HG02623 (cell line): ENCODE measurements around the gene RRM2.

Experiments
- ATAC-seq: cut with Tn5 transposase; IDR thresholded peaks from one replicate; pipeline ENCODE4 v1.9.1; 2021; ENCODE audit warnings: moderate library complexity; ENCODE audit not compliant: unreplicated experiment

The RRM2 gene

GRCh38 chr2:10122500-10123280, at the start of gene RRM2:
RRM2 (plus strand) TSS chr2:10122739; CDS start chr2:10122799, 60 bp downstream.
- peak; percentile 64 for ATAC-seq

- no peak for ATAC-seq
Observed at GRCh38 chr2:10073706-10074105, 48.8 kb upstream of the RRM2 start.

GRCh38 chr2:10075101-10075500, 47.4 kb upstream of the RRM2 start:
- no peak for ATAC-seq

- ATAC-seq, result no peak
Observed at GRCh38 chr2:10075571-10076209, 46.8 kb upstream of the RRM2 start.

- ATAC-seq, result no peak
Observed at GRCh38 chr2:10076511-10076910, 46.0 kb upstream of the RRM2 start.

DNA sequence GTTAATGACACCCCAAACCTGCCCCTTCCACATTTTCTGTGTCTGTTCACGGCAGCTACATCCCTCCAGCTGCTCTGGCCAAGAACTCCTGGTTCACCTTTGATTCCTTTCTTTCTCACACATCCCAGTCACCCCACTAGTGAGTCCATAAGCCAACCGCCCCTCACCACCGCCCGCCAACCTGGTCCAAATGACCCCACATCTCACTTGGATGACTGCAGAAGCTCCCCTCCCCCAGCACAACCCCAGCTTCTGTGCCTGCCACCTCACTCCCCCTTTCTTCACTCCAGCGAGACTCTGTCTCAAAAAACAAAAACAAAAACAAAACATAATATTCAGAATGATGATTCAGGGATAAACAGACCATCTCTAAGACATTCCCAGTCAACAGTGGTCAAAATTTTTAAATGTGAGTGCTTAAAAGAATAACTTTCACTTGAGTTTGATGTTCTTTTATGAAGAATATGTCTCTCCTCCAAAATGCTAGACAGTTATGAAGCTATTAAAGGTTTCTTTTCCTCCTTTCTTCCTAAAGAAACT, 45.5 kb upstream of the RRM2 start:
- no peak for ATAC-seq

DNA sequence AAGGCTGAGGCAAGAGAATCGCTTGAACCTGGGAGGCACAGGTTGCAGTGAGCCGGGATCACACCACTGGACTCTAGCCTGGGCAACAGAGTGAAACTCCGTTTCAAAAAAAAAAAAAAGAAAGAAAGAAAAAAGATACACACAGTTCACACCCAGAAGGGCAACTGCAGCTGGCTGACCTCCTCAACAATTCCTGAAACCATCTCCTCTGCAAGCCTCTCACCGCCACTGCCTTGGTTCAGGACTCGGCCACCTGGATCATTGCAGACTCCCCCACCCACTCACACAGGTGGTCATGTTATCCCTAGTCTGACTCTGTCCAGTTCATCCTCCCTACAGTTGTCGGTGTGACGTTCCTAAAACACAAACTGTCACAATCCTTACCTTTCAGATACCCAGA, 44.5 kb upstream of the RRM2 start:
- ATAC-seq, result no peak

- ATAC-seq, result no peak
Observed at GRCh38 chr2:10078704-10079265, 43.8 kb upstream of the RRM2 start.

GRCh38 chr2:10079266-10079869, 43.2 kb upstream of the RRM2 start:
- peak; percentile 19 for ATAC-seq

- ATAC-seq, result peak; percentile 39
Observed at GRCh38 chr2:10079870-10080535, 42.5 kb upstream of the RRM2 start, which contains the start of gene CYS1. CYS1 (minus strand) TSS chr2:10080411; CDS start chr2:10080223, 188 bp downstream.

DNA sequence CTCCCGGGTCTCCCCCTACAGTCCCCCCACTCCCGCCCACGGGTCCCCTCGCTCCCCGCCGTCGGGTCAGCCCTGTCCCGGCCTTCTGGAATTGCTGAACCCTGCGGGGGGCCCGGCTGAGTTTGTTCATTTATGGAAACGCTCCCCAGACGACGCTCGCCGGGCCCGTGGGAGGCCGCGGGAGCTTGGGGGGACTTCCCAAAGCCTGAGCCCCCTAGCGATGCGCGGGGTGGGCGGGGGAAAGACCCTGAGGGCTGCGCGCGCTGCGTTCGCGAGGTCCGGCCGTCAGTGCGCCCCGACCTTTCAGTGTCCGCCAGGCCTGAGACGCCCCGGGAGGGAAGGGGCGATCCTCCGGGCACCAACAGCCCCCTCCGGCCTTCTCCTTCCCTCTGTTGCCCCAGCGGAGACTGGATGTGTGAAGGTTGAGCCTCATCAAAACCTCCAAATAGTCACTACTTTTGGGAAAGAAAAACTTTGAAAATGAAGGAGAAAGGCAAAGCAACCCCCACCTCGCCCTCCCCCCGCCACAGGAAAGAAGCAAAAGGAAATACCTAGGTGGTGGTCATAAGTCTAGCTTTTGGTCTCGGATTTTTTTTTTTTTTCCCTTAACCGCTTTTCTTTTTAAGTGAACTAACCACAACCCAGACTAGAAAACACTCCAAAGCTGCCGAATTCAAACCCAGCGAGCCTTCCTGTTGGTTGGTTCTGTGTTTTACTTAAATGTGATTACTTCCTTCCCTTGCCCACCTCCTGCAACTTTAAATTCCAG, 41.8 kb upstream of the RRM2 start:
- peak; percentile 23 for ATAC-seq

DNA sequence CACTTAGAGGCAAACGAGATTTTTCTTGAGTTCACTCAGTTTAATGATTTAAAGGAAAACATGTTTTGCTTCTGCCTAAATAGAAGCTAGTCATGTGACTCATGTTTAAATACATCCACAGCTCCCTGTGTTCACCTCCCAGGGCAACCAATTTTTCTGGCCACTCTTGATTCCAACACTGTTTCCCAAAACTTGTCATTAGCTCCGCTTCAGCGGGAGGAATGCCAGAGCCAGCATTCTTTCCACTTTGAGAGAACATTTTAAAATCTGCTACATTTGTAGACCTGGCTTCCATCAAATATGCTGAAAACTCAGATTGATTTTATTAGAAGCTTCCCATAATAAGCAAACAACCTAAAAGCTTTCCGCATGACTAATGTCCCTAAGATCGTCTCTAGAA, 39.5 kb upstream of the RRM2 start:
- no peak for ATAC-seq

- ATAC-seq, result no peak
Observed at GRCh38 chr2:10083692-10084211, 38.8 kb upstream of the RRM2 start.

- no peak for ATAC-seq
Observed at GRCh38 chr2:10084223-10084865, 38.2 kb upstream of the RRM2 start.

- no peak for ATAC-seq
Observed at GRCh38 chr2:10085043-10085667, 37.4 kb upstream of the RRM2 start.

DNA sequence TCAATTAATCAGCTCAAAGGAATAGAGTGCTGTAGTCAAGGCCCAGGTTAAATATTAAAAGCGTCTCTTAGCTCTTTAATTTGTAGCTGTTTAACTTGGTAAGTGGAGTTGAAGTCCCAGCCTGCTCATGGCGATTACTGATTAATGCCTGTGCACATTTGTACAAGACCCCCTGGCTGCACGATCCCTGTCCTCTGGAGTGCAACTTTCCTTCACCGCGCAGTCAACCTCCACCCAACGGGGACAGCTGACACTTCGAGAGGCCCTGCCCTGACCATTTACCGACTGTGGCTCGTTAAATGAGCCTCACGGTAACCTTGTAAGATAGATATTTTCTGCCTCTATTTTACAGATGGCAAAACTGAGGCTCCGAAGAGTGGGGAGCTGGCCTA, 36.9 kb upstream of the RRM2 start:
- ATAC-seq, result no peak

DNA sequence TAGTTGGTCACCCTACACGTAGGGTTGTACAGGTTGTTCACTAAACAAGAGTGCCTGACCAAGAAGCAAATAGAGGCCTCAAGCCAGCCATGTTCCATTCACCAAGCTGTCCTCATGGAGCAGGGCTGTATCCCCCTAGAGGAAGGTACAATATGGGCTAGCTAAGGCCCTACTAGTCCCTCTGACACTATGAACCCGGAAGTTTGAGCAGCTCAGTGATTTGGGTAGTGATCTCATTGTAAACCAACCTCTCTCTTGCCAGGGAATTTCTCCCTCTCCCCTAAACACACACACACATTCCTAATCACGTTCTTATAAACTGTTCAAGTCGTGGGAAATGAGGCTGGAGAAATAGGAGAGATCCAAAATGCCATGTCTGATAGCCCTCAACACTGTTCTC, 35.6 kb upstream of the RRM2 start:
- no peak for ATAC-seq

- no peak for ATAC-seq
Observed at GRCh38 chr2:10087360-10087759, 35.2 kb upstream of the RRM2 start.
